HG03045 (cell line): ENCODE data around the gene HMCN2.
"Not testable (repeated sequence)": the region's sequence is repeated elsewhere in the genome, so short reads cannot be mapped to it uniquely, and the experiment has no call there.

Source experiments
- ATAC-seq: cut with Tn5 transposase; IDR thresholded peaks from one replicate; pipeline ENCODE4 v1.9.1; 2021; ENCODE audit warnings: mild to moderate bottlenecking, moderate library complexity; ENCODE audit not compliant: unreplicated experiment

The HMCN2 gene

GRCh38 chr9:130264414-130265350 lies 878 bp upstream of the HMCN2 start:
- no peak for ATAC-seq

DNA sequence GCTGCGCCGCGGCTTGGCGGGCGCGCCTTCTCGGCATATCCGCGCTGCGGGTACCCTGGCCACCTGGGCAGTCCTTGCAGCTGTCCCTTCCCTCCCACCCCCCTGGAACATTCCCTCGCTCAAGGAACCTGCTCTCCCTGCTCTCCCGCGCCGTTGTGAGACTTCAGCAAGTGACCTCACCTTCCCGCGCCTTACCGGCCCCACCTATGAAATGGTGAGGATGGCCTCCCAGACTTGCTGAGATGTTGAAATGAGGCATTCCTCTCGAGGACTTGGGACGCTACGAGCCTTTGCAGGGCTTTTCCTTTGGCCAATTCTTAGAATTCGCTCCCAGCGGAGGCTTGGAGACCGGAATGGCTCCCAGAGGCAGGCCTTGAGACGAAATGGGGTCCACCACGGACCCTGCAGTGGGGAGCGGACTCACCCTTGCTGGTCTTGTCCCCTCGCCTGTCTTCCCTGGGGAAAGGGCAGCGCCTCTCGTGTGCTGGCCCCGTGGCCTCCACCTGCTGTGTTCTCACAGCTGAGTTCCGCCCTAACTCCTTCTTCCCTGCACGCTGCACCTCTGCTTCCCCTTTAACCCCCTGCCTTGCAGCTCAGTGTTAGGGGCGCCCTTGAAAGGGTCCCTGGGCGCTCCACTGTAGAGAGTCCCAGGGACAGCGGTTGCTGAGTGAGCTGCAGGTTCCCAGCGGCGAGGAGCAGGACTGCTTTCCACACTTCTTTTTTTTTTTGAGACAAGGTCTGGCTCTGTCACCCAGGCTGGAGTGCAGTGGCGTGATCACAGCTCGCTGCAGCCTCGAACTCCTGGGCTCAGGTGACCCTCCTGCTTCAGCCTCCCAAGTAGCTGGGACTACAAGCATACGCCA lies 907 bp downstream of the HMCN2 start:
- no peak for ATAC-seq

DNA sequence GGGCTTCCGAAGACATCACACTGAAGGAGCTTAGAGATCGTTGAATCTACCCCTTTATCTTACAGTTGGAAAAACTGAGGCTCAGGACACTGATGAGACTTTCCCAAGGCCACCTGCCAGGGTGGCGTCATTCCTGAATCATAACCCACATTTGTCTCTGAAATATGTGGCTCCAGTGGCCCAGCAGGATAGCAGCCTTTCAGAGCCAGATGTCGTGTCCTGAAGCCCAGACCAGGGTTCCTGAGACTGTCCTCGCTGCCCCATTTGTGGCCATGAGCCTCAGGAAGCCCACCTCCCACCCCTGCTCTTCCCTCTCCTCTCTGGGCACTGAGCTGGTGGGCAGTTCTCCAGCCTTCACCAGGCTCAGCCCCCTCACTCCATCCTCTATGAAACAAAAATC lies 2.4 kb downstream of the HMCN2 start:
- ATAC-seq, result no peak

DNA sequence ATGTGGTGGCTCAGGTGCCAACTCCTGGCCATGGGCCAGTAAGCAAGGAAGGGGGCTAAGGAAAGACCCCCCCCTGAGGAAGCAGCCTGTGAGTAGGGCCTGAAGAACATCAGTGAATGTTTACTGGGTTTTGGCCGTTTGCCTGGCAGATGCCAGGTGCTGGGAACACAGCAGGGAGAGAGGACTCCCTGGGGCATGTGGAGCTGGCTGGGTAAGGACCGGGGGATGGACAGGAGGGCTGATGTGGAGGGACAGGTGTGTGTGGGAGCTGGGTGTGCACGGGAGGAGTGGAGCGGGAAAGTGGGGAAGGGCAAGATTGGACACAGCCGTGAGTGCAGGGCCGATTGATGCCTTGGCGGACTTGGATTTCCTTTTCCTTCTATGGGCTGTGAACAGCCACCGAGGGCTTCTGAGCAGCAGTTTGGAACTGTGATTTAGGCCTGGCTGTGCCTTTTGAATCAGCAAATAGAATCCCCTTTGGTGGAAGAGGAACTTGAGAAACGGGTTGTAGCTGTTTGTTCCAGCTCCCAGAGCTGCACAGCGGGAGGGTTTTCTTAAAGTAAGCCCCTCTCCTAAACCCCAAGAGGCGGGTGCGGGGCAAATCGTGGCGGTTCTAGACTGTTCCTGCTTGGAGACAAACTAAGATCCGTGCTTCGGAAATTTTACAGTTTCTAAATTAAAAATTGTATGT lies 3.1 kb downstream of the HMCN2 start:
- ATAC-seq, result no peak

GRCh38 chr9:130271473-130271872 lies 5.9 kb downstream of the HMCN2 start:
- ATAC-seq, result no peak

DNA sequence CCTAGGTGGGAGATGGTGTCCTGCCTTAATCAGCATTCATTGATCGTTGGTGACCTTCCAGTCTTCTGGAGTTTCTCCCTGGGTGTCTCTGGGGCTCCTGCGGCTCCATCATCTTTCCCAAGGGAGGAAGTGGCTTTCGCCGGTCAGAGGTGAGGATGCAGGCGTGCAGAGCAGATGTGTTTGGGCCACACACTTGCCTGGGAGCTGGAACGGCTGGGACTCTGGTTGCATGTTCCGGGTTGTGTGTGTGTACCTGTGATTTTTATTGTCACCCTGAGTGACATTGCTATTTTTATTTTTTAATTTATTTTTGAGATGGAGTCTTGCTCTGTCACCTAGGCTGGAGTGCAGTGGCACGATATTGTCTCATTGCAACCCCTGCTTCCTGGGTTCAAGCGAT lies 9.6 kb downstream of the HMCN2 start:
- ATAC-seq, result no peak

DNA sequence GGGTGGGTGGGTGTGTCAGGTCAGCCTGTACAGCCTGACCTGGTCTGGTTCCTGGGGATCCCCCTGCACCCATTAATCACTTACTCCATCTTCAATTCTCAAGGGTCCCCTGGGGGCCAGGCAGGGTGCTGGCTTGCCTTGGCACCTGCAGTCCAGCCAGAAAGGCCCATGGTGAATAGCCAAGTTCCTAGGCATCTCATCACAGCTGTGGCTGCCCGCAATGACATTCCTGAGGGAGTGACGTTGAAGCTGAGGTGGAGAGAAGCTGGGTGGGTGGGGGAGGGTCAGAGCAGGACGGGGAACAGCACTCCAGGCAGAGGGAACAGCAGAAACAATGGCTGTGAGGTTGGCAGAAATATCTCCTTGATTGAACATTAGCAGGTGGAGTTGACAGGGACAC lies 10.6 kb downstream of the HMCN2 start:
- ATAC-seq, result no peak

DNA sequence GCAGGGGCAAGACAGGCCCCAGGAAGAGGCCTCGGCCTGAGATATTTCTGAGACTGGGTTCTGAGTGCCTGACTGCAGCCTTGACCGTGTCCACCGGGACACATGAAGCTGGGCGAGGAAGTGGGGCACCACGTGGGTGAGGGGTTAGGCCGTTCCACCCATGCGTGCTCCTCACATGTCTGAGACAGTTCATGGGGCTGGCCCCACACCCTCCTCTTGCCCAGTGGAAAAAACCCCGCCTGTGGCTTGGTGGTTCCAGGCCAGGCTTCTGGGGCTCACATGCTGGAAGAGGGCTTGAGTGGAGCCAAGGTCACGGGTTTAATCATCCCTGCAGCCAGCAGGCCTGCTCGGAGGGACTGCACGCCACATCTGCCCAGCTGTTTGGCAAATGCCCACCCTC lies 11.4 kb downstream of the HMCN2 start:
- ATAC-seq, result no peak

GRCh38 chr9:130277525-130277924 lies 12.0 kb downstream of the HMCN2 start:
- ATAC-seq, result not testable (repeated sequence)

- no peak for ATAC-seq
Measured at GRCh38 chr9:130283539-130284248, 18.1 kb downstream of the HMCN2 start.

- no peak for ATAC-seq
Measured at GRCh38 chr9:130284249-130284625, 18.7 kb downstream of the HMCN2 start.

DNA sequence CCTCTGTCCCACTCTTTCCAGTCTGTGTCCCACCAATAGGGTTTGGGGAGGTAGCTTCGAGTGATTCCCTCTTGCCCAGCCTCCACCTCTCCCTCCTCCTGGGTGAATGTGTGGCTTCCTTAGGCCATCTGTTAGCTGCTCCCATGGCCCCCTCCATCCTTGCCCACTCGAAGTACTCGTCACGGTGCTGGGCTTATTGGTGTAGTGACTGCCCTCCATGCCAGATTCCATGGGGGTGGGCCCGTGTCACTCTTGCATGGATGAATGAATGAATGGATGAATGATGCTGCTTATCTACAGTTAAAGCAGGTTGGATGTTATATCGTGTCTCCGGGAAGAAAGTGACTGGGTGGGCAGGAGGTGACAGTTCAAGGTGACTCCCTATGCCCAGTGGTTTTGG lies 19.1 kb downstream of the HMCN2 start:
- ATAC-seq, result no peak

DNA sequence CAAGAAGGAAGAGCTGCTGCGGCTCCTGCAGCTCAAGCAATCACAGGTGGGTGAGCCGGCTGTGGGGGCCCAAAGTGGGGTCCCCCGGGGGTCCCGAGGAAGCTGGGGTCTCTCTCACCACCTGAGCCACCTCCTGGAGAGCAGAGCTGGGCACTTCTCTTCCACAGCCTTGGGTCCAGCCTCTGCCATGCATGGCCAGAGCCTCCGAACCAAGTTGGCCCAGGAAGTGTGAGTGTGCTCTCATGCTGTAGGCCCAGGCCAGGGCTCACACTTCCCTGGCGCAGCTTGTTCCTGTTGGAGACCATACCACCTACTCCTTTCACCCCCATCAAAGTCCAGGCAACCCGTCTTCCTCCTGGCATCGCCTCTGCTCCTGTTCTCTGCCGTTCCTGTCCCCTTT lies 19.7 kb downstream of the HMCN2 start:
- no peak for ATAC-seq

DNA sequence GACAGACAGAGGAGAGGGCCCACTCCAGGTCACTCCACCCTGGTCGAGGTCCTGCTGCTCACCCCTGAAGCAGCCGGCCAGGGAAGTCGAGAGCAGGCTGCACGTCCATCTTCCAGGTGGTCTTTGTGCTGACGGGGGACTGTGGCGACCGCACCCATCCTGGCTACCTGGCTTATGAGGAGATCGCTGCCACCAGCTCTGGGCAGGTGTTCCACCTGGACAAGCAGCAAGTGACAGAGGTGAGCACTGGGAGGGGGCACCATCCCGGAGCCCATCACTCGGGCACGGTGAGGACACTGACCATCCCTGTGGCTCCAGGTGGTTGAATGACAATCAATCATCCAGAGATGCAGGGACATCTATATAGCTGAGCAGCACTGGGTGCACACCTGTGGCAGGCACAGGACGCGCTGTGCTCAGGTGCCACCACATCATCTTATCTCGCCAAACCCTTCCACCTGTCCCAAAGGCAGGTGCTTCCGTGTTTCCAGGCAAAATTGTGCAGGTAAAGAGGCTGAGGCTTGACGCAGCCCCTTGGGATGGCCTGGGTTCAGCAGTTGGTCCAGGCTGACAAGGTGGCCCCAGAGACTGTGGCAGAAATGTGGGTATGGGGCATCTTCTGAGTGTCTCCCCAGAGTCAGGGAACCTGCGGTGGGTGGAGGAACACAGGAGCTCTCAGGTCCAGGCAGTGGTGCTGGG lies 20.7 kb downstream of the HMCN2 start:
- ATAC-seq, result no peak

- no peak for ATAC-seq
Measured at GRCh38 chr9:130286781-130287428, 21.3 kb downstream of the HMCN2 start.

DNA sequence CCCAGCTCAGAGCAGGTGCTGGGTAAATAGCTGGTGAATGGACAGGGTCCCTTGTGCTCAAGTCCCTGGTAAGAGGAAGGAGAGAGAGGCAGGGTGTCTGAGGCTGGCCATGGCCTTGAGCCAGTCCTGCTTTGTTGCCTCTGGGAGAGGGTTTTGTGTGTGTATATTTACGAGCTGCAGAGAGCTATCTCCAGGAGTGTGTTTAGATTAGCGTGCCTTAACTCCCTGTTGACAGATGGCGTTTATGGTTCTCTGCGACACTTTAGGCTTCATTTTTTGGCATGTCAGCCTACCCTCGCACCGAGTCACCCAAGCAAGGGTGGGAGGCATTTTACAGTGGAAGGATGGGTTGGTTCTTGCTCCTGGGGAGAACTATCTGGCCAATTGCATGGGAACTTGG lies 22.2 kb downstream of the HMCN2 start:
- ATAC-seq, result no peak

- ATAC-seq, result no peak
Measured at GRCh38 chr9:130288393-130288792, 22.8 kb downstream of the HMCN2 start.

DNA sequence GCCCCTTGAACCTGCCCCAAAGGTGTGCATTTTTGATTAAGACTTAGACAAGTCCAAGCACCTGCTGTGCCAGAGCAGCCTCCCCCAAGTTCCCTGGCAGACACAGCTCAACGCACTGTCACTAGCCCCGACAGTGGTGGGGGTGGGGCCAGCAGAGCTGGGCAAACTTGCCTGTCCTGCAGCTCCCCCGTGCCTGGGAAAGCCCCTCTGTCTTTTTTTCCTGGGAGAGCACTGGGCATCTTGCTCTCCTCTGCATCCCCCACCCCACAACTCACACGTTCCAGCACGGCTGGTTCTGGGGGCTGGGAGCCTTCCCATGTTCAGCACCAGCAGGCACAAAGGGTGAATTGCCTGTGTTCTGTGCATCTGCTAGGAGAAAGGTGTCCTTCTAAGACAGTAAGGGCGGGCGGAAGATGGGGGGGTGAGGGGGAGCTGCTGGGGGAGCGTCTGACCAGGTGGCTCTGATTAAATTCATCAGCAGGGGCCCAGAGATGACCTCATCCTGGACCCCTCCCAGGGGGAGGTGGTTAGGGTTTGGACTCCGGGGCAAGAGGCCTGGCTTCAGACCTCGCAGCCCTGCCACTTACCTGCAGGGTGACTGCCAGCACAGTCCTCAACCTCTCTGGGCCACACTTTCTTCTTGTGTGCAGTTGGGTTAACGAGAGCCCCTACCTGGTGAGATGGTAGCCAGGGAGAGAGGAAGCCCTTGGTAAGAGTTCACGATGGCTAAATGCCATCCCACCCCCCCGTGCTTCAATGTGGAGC lies 23.5 kb downstream of the HMCN2 start:
- ATAC-seq, result no peak

- ATAC-seq, result no peak
Measured at GRCh38 chr9:130289711-130290241, 24.2 kb downstream of the HMCN2 start.
